Measurements from ENCODE around the gene STX11.
"Not testable (repeated sequence)": the region's sequence is repeated elsewhere in the genome, so short reads cannot be mapped to it uniquely, and the experiment has no call there.

STX11 gene

DNA sequence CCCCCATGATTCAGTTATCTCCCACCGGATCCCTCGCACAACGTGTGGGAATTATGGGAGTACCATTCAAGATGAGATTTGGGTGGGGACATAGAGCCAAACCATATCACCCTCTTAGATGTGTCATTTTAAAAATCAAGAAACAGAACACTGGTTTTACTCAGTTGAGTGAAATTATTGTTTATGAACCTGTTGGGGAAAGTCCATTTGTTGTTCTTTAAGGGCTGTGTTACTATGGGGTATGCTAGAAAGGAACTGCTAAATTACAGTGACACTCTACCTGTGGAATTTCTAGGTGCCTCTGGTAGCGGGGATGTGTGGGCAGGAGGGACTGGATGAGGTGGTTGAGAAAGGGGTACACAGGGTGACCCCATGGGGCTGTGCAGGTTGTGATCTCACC, 28.9 kb downstream of the STX11 start:
- DNase-seq: no peak

DNA sequence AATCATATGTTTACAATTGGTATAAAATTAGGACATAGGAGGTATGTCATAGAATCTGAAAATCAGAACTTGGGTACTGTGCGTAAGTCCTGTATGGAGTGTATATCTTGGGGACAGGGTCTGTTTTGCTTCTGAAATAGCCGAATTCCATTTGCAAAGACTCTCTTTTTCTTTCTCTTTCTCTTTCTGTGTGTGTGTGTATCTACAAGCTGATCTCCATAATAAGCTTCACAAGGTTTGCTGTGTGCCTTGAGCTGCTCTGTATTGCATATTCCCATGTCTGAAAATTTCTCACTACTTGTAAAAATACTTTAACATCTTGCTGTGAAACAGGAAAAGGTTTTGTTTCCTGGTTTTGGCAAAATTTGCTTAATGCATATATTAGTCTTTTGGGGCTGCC, 29.5 kb downstream of the STX11 start:
- no peak for DNase-seq

DNA sequence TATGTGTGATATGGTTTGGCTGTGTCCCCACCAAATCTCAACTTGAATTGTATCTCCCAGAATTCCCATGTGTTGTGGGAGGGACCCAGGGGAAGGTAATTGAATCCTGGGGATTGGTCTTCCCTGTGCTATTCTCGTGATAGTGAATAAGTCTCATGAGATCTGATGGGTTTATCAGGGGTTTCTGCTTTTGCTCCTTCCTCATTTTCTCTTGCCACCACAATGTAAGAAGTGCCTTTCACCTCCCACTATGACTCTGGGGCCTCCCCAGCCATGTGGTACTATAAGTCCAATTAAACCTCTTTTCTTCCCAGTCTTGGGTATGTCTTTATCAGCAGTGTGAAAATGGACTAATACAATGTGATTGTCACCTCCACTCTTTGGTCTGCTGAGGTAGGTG, 30.0 kb downstream of the STX11 start:
- DNase-seq: not testable (repeated sequence)

DNA sequence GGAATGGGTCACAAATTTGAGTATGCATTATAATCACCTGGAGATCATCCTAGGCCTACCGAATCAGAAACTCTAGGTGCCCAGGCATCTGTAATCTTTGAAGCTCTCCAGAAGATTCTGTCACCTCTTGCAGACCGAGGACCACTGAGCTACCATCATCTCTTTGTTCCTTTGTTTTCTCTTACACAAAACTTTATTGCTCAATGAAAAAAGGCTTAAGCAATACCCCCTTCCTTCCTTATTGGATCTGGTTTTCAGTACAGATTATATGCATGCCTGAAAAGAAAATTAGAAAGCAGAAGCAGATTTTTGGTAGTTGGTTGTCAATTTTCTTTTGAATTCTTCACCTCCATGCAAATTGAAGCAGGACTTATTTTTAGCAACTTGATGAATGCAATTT, 31.3 kb downstream of the STX11 start:
- no peak for DNase-seq

DNA sequence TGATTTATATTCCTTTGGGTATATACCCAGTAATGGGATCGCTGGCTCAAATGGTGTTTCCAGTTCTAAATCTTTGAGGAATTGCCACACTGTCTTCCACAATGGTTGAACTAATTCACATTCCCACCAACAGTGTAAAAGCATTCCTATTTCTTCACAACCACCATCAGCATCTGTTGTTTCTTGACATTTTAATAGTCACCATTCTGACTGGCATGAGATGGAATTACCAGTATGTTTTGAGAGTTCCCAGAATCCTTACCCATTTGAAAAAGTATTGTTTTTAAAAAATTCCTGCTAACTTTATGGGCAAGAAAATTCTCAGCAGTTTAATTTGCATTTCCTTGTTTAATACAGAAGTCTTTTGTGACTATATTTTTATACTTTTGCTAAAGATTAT, 33.9 kb downstream of the STX11 start:
- not testable (repeated sequence) for DNase-seq

DNA sequence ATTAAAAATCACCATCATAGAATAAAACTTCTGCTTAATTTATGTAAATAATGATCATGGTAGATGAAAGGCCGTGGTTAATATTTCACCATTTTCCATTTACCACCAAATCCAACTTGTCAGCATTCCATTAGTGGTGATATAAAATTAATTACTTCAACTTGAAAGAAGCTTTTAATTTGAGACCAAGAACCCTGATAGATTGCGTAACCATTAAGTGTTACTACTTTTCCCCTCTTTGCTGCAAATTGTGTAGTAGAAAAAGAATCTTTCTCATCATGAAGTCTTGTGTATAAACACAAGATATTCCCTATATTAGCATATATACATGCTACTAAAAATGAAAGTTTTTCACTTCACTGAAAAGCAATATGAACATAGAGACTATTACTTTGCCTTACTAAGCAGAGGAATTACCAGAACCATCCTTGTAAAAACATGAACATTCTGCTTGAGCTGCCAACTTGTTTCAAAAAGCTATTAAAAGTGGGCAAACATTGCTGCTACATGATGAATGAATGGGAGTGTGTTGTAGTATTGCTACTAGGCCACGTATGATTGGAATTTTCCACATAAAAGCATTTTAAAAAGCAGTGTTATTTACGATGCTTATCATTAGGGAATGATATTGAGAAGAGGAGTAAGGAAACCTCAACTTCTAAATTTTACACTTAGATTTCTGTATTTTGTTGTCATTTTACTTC, 35.0 kb downstream of the STX11 start:
- DNase-seq: no peak

DNA sequence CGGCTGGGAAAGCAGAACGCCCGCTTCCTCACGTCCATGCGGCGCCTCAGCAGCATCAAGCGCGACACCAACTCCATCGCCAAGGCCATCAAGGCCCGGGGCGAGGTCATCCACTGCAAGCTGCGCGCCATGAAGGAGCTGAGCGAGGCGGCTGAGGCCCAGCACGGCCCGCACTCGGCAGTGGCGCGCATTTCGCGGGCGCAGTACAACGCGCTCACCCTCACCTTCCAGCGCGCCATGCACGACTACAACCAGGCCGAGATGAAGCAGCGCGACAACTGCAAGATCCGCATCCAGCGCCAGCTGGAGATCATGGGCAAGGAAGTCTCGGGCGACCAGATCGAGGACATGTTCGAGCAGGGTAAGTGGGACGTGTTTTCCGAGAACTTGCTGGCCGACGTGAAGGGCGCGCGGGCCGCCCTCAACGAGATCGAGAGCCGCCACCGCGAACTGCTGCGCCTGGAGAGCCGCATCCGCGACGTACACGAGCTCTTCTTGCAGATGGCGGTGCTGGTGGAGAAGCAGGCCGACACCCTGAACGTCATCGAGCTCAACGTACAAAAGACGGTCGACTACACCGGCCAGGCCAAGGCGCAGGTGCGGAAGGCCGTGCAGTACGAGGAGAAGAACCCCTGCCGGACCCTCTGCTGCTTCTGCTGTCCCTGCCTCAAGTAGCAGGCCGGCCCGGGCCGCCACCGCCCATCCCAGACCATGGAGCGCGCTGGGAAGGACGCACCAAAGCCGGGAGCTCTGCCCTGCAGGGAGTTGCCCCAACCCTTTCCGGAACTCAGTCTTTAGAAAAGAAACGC, 36.7 kb downstream of the STX11 start:
- no peak for DNase-seq

DNA sequence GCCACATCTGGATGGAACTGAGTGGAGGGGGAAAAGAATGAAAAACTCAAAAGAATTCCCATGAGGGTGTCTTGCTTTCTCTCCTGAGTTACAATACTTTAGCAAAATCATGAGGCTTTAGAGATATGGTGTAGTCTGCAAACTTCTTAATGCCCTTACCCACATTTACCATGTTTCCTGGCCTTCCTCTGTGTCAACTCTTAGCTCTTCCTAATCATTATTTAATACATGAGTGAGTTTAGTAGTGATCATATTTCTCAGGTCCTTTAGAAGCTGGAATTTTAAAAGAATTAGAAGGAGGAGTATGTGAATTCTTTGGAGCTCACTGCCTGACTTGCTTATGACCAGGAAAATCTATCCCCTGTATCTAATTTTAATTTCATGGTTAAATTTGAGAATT, 39.0 kb downstream of the STX11 start:
- no peak for DNase-seq

DNA sequence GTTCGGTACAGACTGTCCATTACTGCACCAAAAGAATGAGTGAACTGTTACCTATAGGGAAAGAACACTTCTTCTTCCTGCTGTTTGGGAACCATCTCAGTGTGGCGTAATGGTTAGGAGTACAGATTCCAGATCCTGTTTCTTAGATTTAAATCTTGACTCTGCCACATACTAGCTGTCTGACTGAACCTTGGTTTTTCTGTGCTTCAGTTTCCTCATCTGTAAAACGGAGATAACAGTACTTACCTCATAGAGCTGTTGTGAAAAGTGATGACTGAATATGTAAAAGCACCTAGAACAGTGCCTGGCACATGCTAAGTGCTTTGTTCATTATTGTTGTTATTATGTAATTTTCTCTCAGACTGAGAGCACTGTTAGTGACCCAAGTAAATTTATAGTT, 39.8 kb downstream of the STX11 start:
- DNase-seq: no peak

DNA sequence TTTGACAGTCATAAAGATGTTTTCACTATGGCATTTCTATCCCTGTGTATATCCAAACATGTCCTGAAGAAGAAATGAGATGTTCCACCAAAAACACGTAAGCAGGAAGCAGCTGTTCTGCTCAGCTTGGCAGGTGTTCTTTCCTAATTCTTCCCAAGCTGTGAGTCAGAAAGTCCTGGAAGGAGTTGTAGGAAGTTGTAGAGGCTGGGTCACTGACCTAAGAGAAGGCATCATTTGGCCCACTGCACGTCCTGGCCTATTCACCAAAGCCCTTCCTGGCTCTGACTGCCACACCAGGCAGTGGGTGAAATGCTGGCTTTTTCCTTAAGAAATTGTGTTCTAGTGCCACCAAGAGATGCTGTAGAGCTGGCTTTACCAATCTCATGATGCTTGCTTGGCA, 40.3 kb downstream of the STX11 start:
- no peak for DNase-seq

DNA sequence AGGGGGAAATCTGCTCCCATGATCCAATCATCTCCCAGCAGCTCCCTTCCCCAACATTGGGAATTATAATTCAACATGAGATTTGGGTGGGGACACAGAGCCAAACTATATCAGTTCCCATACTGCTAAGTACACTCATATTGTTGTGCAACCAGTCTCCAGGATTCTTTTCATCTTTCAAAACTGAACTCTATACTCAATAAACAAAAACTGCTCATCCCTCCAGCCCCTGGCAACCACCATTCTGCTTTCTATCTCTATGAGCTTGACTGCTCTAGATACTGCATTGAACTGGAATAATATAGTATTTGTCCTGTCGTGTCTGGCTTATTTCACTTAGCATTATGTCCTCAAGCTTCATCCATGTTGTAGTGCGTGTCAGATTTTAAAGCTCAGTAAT, 42.9 kb downstream of the STX11 start:
- DNase-seq: no peak

DNA sequence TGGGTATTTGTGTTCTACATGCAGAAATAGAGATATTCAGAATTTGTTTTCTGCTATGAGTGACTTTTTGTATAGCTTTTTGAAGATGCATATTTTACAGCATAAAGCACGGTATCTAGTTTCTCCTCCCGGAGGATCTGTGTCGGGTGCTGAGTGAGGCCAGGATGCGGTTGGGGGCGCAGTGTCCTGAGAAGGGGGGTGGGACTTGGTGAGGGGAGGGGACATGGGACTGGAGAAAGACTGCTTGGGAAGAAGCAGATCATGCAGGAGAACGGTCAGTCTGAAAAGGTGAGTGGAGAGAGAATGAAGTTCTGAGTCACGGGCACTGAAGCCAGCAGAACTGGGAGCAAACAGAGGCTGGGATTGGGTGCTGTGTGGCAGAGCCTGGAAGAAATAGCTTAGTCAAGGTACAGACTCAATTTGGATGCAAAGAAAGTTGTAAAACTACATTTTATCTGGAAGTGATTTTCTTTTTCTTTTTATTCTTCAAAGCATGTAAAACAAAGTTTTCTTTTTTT, 44.0 kb downstream of the STX11 start:
- no peak for DNase-seq

DNA sequence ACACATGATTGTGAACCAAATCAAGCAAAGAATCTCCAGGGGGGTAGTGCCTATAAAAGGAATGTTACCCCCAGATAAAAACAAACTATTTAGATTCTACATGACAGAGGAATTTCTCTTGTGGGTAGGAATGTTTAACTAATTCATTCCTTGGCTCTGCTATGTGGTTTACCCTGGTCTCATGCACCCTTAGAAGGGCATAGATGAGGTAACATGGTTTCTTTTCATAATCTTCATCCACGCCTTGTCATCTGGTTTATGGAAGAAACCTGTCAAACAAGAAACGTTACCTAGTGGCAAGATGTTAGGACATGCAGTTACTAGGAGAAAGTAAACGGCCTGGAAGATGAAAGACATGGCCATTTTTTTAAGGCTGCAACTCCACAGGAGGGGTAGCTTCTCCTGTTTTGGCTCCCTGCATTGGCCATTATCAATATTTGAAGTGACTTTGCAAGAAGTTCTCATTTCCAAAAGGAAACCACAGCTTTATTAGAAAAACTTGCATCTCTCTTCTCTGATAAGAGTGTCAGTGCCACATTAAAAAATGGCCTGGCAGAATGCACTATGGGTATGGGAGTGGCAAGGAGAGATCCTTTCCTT, 45.5 kb downstream of the STX11 start:
- DNase-seq: no peak

DNA sequence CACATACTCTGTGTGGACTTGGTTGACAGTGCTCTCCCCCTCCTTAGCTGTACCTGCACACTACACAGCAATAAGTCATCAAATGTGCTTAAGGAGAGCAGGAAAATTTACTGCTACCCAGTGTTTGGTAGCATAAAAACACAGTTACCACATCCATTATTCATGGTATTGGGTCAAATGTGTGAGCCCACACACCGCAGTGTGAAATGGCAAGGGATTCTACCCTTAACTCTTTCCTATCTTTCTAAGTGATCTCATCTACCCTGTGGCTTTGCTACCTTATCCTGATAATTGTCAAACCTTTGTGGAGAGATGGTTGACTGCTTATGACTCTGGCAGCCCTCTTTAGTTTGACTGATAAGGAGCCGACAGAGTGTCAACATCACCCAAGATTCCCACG, 47.6 kb downstream of the STX11 start:
- peak in 1 of 2 donors; percentile 20 for DNase-seq

DNA sequence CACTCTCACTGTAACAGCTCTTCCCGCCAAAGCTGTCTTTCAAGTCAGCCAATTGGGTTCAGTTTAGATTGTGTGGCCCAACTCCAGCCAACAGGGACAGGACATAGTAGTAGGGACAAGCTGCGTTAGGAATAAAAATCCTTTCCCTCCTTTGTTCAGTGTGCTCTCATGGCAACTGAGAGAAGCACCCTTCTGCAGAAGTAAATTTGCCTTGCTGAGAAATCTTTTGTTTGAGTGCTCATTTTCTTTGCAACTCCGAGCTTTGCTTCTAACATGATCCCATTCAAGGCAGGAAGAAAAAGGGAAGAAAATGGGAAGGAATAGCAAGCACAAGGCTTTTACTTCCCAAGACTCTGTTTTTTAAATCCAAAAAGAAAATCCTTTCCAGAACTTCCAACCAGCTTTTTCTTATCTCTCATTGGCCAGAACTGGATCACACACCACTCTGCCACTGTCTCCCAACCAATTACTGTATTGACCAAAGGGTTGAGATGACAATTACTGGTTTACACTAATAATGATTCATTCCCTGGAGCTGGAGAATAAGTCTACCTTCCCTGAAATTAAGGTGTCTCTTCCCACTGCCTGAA, 52.7 kb downstream of the STX11 start:
- no peak for DNase-seq

DNA sequence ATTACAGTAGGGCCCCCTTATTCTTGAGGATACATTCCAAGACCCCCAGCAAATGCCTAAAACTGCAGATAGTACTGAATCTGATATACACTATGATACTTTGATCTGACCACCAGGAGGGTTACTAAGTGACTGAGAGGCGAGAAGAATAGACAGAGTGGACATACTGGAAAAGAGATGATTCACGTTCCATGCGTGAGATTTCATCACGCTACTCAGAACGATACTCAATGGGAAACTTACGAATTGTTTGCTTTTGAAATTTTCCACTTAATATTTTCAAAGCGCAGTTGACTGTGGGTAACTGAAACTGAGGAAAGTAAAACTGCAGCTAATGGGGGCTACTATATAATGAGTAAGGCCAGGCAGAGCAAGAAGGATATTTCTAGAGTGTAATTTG, 60.8 kb downstream of the STX11 start:
- DNase-seq: no peak

DNA sequence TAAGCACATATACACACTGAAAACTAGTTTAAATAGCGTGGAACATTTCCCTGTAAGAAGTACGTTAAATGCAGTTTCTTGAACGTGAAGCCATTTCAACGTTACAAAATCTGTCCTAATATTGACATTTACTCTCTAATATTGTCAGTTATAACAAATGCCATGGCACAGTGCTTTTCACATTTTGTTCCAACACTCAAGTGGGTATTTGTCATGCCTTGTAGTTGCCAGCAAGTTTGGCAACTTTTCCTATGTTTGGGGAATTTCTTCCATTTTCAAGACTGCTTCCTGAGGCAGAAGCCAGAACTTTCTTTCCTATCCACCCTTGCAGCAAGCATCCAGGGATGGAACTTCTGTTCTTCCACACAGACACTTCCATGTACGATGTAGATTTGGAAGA, 63.0 kb downstream of the STX11 start:
- no peak for DNase-seq

DNA sequence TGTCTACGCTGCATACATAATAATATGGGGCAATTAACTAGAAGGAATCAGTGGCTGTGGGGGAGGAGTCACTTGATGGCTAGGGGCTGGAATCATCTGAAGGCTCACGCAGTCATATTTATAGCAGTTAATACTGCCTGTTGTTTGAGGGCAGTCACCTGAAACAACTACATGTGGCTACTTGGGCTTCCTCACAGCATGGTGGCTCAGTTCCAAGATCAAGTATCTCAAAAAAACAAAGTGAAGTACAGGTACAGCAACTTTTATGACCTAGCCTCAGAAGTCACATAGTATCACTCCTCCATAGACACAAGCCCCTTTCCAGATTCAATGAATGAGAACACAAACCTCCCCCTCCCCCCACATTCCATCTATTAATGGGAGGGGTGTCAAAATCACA, 63.7 kb downstream of the STX11 start:
- no peak for DNase-seq

DNA sequence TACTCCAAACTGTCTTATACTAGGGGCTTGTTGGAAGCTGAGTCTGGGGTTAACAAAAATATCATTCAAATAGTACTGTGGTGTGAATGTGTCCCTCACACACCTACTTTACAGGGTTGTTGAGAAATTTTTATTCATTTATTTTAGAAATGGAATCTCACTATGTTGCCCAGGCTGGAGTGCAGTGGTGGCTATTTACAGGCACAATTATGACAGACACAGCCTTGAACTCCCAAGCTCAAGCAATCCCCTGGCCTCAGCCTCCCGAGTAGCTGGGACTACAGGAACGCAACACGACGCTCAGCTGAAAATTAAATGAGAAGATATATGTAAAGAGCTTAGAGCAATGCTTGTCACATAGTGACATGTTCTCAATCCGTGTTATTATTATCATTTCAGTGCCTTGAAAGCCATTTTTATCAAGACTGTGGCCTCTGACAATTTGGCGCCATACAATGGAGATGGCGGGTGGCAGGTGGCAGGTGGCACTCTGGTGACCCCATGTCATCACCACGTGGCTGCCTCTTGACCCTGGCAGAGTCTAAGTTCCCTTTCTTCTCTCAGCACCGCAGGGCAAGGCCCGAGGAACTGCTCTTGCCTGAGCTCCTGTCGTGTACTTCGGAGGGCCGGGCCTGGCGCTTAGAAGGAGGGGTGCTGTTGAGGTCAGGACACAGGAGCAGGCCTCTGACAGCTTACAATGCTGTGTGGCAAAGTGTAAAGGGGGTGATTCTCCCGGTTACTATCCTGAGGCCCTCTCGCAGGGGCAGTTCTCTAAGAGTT, 64.5 kb downstream of the STX11 start:
- no peak for DNase-seq

DNA sequence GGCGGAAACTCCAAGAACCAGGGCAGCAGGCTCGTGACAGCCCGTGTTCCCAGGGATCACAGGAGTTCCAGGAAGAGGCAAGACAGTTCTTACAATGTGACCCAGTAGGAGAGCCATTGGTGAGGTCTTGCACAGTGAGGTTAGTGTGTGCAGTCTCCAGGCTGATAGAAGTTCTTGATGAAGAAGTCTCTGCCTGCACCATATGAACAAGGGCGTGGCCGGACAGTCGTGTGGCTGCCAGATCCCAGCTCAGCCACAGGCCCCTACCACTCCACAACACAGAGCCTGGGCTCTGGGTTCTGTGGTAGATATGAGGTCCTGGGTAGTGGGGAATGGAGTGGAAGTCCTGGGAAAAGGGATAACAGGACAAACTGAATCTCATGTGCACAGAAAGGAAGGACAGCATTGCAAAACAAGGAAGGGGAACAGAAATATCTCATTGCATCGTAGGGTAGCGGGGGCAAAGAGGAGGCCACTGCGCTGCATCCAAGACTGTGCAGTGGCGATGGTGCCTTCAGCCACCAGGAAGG, 65.2 kb downstream of the STX11 start:
- peak in 1 of 2 donors; percentile 32 for DNase-seq

DNA sequence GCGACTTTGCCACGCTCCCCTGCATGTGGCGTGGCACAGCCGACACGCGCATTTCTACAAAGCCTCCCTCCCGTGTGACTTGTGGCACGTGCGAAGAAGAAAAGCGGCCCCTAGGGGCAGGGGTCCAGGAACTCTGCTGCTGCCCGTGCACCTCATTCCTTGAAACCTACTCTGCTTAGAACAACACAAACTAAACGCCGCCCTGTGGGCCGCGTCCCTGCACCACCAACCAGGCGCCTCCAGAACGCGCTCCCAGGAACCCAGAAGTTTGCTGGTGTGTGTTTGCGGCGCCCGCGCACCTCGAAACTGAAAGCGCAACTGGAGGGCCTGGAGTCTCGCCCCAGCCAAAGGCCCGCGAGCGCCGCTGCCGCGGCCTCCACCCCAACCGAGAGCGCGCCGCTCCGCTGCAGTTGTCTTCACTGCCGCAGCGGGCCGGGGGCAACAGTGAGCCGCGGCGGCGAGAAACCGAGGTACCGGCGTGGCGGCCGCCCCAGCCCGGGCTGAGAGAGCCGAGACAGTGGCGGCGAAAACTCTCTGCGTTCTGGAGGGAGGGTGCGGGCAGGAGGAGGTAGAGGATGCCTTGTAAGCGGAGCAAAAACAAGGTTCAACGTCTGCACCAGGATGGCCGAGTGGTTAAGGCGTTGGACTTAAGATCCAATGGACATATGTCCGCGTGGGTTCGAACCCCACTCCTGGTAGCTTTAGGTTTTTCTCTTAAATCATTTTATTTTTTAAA, 65.8 kb downstream of the STX11 start:
- peak; percentile 93 to 94 for DNase-seq

All from CD4-positive, alpha-beta T cell treated with Interferon alpha-2 for 1 hour (primary cell).